GM19025 (cell line): ENCODE measurements around the gene TRAFD1.

Experiments
- ATAC-seq: cut with Tn5 transposase; IDR thresholded peaks from one replicate; pipeline ENCODE4 v1.9.1; 2021; ENCODE audit warnings: mild to moderate bottlenecking, low read depth, moderate library complexity; ENCODE audit not compliant: unreplicated experiment

Gene TRAFD1

DNA sequence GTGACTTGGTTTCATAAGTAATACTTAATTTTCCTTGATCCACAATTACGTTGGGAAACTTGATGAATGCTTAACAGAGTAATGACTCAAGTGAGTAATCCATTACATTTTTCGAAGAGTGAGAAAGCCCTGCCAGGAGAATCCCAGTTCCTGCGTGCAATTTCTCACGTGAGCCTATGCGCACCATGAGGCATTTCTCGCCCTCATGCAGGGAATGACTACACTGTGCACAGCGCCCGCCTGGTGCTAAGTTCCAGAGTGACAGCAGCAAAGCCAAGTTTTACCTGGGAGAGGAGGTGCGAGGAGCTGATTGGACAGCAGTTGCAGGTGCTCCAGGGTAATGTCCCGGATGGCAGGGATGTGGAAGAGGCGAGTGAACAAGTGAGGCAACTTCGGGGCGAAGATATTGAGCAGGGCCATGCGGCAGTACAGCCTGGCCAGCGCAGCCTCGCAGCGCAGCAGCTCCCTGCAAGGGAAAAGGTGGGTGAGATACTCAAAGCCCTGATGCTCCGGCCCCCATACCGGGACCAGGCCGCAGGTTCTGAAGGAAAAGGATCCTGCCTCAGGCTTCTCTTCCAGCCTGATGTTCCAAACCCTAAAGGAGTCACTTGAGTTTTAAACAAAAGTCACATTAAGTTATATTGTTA lies 69.4 kb downstream of the TRAFD1 start:
- ATAC-seq, result no peak

DNA sequence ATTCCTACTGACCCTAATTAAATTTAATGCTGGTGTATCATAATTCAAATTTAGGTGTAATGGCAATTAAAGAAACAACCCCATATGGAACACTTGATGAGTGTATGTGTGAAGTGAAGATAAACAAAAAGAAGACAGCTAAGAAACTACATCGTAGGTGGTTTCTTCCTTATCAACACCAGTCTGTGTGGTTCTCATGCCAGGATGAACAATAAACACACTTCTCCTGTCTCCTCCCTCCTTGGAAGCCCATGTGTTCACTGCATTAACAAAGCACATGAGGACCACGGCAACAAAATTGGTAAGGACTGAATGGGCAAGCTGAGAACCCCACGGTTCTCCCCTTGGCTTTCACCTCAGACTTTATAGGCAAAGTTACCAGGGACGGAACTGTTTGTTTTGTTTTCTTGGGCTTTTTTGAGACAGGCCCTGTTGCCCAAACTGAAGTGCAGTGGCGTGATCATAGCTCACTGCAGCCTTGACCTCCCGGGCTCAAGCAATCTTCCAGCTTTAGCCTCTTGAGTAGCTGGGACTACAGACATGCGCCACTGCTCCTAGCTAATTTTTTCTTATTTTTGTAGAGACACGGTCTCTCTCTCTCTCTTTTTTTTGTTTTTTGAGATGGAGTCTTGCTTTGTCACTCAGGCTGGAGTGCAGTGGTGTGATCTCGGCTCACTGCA lies 71.0 kb downstream of the TRAFD1 start:
- no peak for ATAC-seq

DNA sequence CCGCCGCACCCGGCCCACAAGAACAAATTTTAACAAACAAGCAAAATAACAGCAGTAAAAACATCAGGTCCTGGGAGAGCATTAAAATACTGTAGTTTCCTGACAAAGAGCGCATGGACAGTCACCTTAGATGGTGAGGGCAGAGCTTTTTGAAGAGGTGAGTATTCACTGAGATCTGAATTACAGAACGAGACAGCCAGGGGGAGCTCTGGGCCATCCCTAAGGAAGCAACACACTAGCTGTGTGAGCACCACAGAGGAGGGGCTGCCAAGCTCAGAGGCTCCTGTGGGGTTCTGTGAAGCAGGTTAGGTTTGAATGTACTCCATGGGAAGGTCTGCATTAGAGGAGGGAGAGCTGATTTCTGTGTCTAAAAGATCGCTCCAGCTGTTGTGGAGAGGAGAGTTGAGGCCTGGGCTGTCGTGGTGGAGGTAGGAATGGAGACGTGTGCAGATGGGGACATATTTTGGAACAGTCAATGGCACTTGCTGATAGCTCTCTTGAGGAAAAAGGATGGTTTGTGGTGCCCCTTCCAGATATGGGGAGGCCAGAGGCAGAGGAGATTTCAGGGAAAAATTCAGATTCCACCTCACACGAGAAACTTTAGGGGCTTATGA lies 72.9 kb downstream of the TRAFD1 start:
- no peak for ATAC-seq

DNA sequence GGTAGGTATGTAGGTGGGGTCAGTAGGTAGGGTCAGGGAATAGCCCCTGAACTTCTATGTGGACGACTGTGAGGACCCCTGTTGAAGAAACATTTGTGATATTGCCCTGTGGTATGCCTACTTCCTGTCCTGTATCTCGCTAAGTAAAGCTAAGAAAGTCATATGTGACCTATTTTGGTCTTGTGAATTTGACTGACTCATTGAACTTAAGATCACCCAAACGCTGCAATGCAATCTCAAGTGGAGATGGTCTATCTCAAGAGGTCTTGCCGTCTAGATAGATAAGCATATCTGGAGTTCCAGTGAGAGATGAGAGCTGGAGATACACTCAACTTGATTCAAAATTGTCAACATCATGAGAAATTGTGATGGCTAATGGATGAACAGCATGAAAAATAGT lies 73.8 kb downstream of the TRAFD1 start:
- ATAC-seq, result no peak
